HUES48 (cell line): Measurements from ENCODE around the gene PRM2.

Source experiments
- H3K27ac ChIP-seq: one replicate; pipeline ENCODE4 v1.7.0; 2013; ENCODE audit warnings: low read depth, low read length, inconsistent platforms
- H3K27me3 ChIP-seq: 2 replicates; pipeline ENCODE4 v1.6.1; 2013; ENCODE audit warnings: mild to moderate bottlenecking, low read length; ENCODE audit not compliant: control insufficient read depth, insufficient read depth
- H3K36me3 ChIP-seq: 2 replicates; pipeline ENCODE4 v1.6.1; 2013; ENCODE audit warnings: low read length; ENCODE audit not compliant: control insufficient read depth, insufficient read depth
- H3K4me1 ChIP-seq: 2 replicates; pipeline ENCODE4 v1.6.1; 2013; ENCODE audit warnings: mild to moderate bottlenecking, low read length; ENCODE audit not compliant: control insufficient read depth, insufficient read depth
- H3K4me3 ChIP-seq: 2 replicates; pipeline ENCODE4 v1.5.1; 2013; ENCODE audit warnings: mild to moderate bottlenecking, low read depth, low read length
- H3K9ac ChIP-seq: 2 replicates; pipeline ENCODE4 v1.6.1; 2013; ENCODE audit warnings: mild to moderate bottlenecking, low read depth, low read length, moderate library complexity
- H3K9me3 ChIP-seq: 2 replicates; pipeline ENCODE4 v1.6.1; 2013; ENCODE audit warnings: low read length; ENCODE audit not compliant: control insufficient read depth, insufficient read depth

PRM2 gene

GRCh38 chr16:11257131-11257938, 18.9 kb downstream of the PRM2 start:
- no peak overlapping the region for H3K9ac ChIP-seq
- peaks cover 4% of the 10 kb centered on the region; the same call in 1 of the 2 replicates for H3K27me3 ChIP-seq
- no peaks in the 10 kb centered on the region for H3K9me3 ChIP-seq
- H3K36me3 ChIP-seq = peaks cover 12% of the 10 kb centered on the region
- no peak overlapping the region for H3K27ac ChIP-seq
- H3K4me3 ChIP-seq = peak overlapping the region; percentile 67
- peaks cover 12% of the 10 kb centered on the region for H3K4me1 ChIP-seq

- peak overlapping the region; percentile 75 for H3K27ac ChIP-seq
- peaks cover 12% of the 10 kb centered on the region for H3K4me1 ChIP-seq
- peaks cover 4% of the 10 kb centered on the region; the same call in 1 of the 2 replicates for H3K27me3 ChIP-seq
- no peaks in the 10 kb centered on the region for H3K9me3 ChIP-seq
- H3K9ac ChIP-seq = no peak overlapping the region
- H3K4me3 ChIP-seq = peak overlapping the region; percentile 67
- H3K36me3 ChIP-seq = peaks cover 12% of the 10 kb centered on the region
Measured at GRCh38 chr16:11256661-11257130, 19.6 kb downstream of the PRM2 start.

DNA sequence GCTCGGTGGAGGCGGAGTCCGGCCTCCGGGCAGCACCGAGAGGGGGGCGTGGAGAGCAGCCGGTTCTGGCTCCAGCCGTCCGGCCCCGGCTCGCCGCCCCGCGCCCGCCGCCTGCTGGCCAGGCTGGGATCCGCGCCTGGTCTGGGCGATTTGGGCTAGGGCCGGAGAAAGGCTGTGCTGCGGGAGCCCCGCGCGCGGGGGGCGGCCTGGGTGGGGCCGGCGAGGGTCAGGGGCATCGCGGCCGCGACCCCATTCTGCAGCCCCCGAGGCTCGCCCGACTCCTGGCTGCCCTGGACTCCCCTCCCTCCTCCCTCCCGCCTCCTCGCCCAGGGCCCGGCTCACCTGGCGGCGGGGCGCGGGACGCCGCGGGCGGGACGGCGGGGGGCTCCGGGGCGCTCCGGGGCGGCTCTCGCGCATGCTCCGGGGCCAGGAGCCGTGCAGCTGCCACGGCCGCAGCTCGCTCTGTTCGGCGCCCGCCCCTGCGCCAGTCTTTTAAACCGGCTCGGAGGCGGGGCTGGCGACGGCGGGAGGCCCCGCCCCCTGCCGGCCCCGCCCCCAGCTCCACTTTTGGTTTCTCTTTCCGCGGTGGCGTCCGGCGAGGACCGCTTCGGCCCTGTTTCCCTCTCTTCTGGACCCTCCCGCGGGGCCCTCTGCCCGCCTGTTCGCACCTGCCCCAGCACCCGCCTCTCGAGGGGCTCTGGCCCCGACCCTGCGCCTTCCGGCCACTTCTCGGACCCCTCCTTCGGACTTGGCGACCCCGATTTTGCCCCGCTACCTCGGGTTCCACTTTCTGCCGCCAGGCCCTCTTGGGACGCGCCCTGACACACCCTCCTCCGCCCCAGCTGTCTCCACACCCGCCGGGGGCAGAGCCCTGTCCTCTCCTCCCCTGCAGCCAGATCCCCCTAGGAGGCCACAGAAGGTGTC, 20.3 kb downstream of the PRM2 start, which contains the start of gene SOCS1:
TSS of gene SOCS1 (minus strand) at position 468 of the 924 bp plus-strand sequence. CDS start 726 bp downstream, outside the sequence.
- Histone ChIP-seq H3K27ac (peak within 1 kb of the TSS; percentile 76), H3K36me3 (peaks cover 12% of the 10 kb centered on the region), H3K4me1 (peaks cover 12% of the 10 kb centered on the region), H3K27me3 (peaks cover 4% of the 10 kb centered on the region; the same call in 1 of the 2 replicates), H3K9ac (peak within 1 kb of the TSS; percentile 56), H3K9me3 (no peaks in the 10 kb centered on the region), H3K4me3 (peak within 1 kb of the TSS; percentile 67)

- Histone ChIP-seq H3K36me3 (peaks cover 12% of the 10 kb centered on the region), H3K4me3 (peak overlapping the region; percentile 67), H3K4me1 (peaks cover 12% of the 10 kb centered on the region), H3K27ac (peak overlapping the region; percentile 28), H3K27me3 (peaks cover 4% of the 10 kb centered on the region; the same call in 1 of the 2 replicates), H3K9me3 (no peaks in the 10 kb centered on the region), H3K9ac (peak overlapping the region; percentile 56)
Measured at GRCh38 chr16:11254913-11255736, 21.2 kb downstream of the PRM2 start.

DNA sequence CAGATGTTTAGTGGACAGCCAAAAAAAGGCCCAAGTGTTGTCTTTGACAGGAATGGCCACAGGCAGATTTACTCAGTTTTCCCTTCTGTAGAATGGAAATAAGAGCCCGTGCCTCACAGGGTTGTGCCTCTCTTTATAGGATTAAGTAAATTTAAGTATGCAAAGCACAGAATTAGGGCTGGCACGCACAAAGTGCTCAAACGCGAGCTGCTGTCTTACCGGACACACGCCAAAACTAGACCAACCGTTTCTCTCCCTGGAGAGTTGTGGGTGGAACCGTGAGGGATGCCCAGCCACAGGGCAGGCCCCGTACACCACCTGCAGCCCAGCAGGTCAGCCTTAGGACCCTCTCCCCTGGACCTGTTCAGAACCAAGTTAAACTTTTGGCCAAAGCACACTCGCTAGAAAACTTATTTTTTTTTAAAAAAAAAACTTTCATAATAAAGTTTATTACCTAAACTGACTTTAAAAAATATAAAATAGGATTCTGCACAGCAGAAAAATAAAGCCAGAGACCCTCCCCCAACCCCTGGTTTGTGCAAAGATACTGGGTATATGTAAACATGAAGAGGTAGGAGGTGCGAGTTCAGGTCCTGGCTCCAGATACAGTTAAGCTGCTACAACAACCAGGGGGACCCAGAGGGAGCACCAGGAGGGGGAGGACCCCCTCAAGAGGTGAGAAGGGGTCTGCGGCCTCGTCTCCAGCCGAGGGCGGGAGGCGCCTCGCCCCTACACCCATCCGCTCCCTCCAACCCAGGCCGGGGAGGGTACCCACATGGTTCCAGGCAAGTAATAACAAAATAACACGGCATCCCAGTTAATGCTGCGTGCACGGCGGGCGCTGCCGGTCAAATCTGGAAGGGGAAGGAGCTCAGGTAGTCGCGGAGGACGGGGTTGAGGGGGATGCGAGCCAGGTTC, 22.0 kb downstream of the PRM2 start:
- Histone ChIP-seq H3K9me3 (no peaks in the 10 kb centered on the region), H3K27me3 (peaks cover 4% of the 10 kb centered on the region; the same call in 1 of the 2 replicates), H3K4me3 (peak overlapping the region; percentile 67), H3K9ac (peak overlapping the region; percentile 56; the same call in 1 of the 2 replicates), H3K36me3 (peaks cover 12% of the 10 kb centered on the region), H3K4me1 (peaks cover 12% of the 10 kb centered on the region), H3K27ac (no peak overlapping the region)

- peak overlapping the region; percentile 67 for H3K4me3 ChIP-seq
- H3K27me3 ChIP-seq = peaks cover 4% of the 10 kb centered on the region; the same call in 1 of the 2 replicates
- H3K9me3 ChIP-seq = no peaks in the 10 kb centered on the region
- no peak overlapping the region for H3K9ac ChIP-seq
- H3K27ac ChIP-seq = no peak overlapping the region
- peaks cover 12% of the 10 kb centered on the region for H3K4me1 ChIP-seq
- H3K36me3 ChIP-seq = peaks cover 12% of the 10 kb centered on the region
Measured at GRCh38 chr16:11253009-11253994, 23.0 kb downstream of the PRM2 start.

- no peak overlapping the region for H3K27ac ChIP-seq
- no peaks in the 10 kb centered on the region for H3K9me3 ChIP-seq
- no peak overlapping the region for H3K9ac ChIP-seq
- peaks cover 12% of the 10 kb centered on the region for H3K4me1 ChIP-seq
- H3K4me3 ChIP-seq = no peak overlapping the region
- peaks cover 12% of the 10 kb centered on the region for H3K36me3 ChIP-seq
- peaks cover 2% of the 10 kb centered on the region; the same call in 1 of the 2 replicates for H3K27me3 ChIP-seq
Measured at GRCh38 chr16:11252482-11252931, 23.8 kb downstream of the PRM2 start.

DNA sequence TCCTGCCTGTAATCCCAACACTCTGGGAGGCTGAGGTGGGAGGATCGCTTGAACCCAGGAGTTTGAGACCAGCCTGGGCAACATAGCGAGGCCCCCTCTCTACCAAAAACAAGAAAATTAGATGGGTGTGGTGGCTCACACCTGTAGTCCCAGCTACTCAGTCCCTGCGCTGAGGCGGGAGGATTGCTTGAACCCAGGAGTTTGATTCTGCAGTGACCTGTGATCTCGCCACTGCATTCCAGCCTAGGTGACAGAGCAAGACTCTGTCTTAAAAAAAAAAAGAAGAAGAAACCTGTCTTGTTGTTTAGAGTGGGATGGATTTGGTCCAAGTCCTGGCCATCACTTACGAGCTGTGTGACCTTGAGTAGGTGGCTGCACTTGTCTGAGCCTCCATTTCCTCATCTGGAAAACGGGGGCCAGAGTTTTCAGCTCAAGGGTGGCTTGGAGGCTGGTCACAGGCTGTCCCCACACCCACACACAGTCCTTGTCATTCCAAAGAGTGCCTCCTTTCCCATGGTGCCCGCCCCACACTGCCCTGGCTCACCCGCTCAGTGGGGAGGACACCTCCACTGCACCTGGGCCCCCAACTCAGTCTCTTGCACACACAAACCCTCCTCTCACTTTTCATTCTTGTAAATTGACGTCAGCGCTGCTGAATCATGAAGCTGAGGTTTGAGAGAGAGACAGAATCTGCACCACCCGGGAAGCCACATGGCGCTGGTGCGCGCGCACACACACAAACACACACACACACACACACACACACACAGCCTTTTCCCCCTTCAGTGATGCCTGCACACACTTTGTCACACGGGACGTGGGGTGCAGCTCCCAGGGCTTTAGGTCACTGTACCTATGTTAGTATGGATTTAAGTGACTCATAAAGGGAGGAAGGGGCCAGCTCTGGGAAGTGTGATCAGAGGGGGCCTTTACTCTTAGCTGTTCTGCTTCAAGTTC, 24.5 kb downstream of the PRM2 start:
- H3K4me3 ChIP-seq = no peak overlapping the region
- no peaks in the 10 kb centered on the region for H3K9me3 ChIP-seq
- no peak overlapping the region for H3K9ac ChIP-seq
- H3K27ac ChIP-seq = no peak overlapping the region
- H3K27me3 ChIP-seq = no peaks in the 10 kb centered on the region
- H3K36me3 ChIP-seq = peaks cover 12% of the 10 kb centered on the region
- peaks cover 8% of the 10 kb centered on the region for H3K4me1 ChIP-seq
